ENCODE results near the gene CFAP69. TPM values are rescaled to one million over a fixed set of nuclear protein-coding genes. Genes with fewer than 3 reads are reported as not detected.

The CFAP69 gene
- total and polyA plus RNA-seq, 10 of the 15 experiments (the other 5 are each of a cell fraction or from before 2014, with no cell fraction given), result 0.11 to 3.1 (median 0.48) TPM; not detected in 1

DNA sequence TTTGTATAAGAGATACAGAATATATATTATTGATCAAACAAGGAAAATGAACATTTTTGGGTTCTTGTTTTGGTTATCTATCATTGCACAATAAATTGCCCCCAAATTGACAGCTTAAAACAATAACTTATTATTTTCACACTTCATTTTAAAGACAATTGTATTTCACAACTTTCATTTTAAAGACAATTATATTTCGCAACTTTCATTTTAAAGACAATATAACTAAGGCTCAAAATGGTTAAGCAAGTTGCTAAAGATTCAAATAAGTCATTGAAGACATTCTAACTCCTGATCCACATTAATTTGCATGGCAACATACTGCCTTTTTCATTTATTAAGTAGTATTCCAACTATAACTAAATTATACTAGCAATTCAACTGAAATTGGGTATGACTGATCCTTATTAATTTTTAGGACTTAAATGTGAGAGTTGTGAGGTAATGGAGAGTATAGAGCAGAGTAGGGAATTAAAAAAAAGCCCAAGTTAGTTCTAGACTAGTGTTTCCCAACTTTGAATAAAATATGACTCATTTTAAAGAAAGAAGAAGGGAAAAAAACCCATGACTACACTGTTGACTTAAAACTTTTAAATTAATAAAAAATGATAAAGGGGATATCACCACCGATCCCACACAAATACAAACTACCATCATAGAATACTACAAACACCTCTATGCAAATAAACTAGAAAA lies 43.3 kb upstream of the CFAP69 start (continued):
- TF ChIP-seq, protein P1, sequence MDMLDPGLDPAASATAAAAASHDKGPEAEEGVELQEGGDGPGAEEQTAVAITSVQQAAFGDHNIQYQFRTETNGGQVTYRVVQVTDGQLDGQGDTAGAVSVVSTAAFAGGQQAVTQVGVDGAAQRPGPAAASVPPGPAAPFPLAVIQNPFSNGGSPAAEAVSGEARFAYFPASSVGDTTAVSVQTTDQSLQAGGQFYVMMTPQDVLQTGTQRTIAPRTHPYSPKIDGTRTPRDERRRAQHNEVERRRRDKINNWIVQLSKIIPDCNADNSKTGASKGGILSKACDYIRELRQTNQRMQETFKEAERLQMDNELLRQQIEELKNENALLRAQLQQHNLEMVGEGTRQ (IDR thresholded peaks at IDR 0.05; ENCODE audit: borderline replicate concordance, low read depth, low read length), result no peak
- TF ChIP-seq, protein P2, sequence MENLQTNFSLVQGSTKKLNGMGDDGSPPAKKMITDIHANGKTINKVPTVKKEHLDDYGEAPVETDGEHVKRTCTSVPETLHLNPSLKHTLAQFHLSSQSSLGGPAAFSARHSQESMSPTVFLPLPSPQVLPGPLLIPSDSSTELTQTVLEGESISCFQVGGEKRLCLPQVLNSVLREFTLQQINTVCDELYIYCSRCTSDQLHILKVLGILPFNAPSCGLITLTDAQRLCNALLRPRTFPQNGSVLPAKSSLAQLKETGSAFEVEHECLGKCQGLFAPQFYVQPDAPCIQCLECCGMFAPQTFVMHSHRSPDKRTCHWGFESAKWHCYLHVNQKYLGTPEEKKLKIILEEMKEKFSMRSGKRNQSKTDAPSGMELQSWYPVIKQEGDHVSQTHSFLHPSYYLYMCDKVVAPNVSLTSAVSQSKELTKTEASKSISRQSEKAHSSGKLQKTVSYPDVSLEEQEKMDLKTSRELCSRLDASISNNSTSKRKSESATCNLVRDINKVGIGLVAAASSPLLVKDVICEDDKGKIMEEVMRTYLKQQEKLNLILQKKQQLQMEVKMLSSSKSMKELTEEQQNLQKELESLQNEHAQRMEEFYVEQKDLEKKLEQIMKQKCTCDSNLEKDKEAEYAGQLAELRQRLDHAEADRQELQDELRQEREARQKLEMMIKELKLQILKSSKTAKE (IDR thresholded peaks at IDR 0.05; ENCODE audit: low read depth, poor library complexity, severe bottlenecking), result no peak
- TF ChIP-seq PAX5 (IDR thresholded peaks at IDR 0.05; ENCODE audit: borderline replicate concordance, low read depth, low read length) (no peak), MTA3 (IDR thresholded peaks at IDR 0.05; ENCODE audit: borderline replicate concordance, low read length) (no peak), YBX1 (IDR thresholded peaks at IDR 0.05) (no peak)

DNA sequence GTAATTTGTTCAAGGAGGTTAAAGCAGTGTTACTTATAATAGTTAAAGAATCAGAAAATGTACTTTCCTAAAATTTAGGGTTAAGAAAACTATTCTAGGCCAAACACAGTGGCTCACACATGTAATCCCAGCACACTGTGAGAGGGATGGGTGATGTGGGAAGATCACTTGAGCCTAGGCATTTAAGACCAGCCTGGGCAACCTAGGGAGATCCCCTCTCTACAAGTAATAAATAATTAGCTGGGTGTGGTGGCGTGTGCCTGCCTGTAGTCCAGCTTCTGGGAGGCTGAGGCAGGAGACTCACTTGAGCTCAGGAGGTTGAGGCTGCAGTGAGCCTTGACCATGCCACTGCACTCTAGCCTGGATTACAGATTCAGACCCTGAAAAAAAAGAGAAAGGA lies 37.0 kb upstream of the CFAP69 start:
- H3K27me3 ChIP-seq (replicated peaks in 1 of 2; ENCODE audit: control insufficient read depth in 2 of 2, insufficient read depth in 2 of 2, low read length in 1 of 2), result peaks cover 1 to 8% of the 10 kb centered on the region in 2 experiments
- no peaks in the 10 kb centered on the region for H3K4me1 ChIP-seq (ENCODE audit: control insufficient read depth, insufficient read depth, low read length)
- no peak overlapping the region for H2AFZ ChIP-seq (ENCODE audit: control insufficient read depth, low read depth, low read length)
- H3K79me2 ChIP-seq (ENCODE audit: control insufficient read depth, insufficient read depth, low read length), result no peaks in the 10 kb centered on the region
- no peak overlapping the region for H3K9ac ChIP-seq (ENCODE audit: control insufficient read depth, insufficient read depth, low read length)
- CTCF ChIA-PET, result interaction anchor here (0.7 to 1.6 kb wide), 5 partner anchors 12 to 54 kb away, joined by 3 to 8 read pairs (median 7); partner anchors contain the start of gene STEAP1
- SMC1A ChIA-PET (ENCODE audit: uncharacterized antibody, unreplicated experiment), result interaction anchor here (0.8 to 2.6 kb wide), 9 partner anchors 12 to 38 kb away, joined by 3 to 21 read pairs (median 6); no protein-coding TSS in a partner anchor
- no TSS peak for BruUV-seq (replicated peaks)
- in situ Hi-C loops (cut with MboI) (no loop called here), intact Hi-C loops (cut with micrococcal nuclease; ENCODE audit: unreplicated experiment) (no loop called here)
- ATAC-seq, result no peak
- POLR2A ChIA-PET, result interaction anchor here (0.7 to 2.2 kb wide), 6 partner anchors 9 to 36 kb away, joined by 3 to 8 read pairs (median 4); no protein-coding TSS in a partner anchor
- no peak overlapping the region for H3K4me3 ChIP-seq
- DNase-seq (ENCODE audit: low read depth, low spot score), result no peak
- no peaks in the 10 kb centered on the region for H3K9me3 ChIP-seq (replicated peaks; ENCODE audit: control insufficient read depth, insufficient read depth, low read length)
- FAIRE-seq, result no peak
- H4K20me1 ChIP-seq (ENCODE audit: control insufficient read depth, insufficient read depth), result no peaks in the 10 kb centered on the region
- no peak overlapping the region for H3K4me2 ChIP-seq (ENCODE audit: control insufficient read depth, insufficient read depth)
- no peak overlapping the region for H3K27ac ChIP-seq (ENCODE audit: control insufficient read depth, insufficient read depth)
- H3K36me3 ChIP-seq (ENCODE audit: control insufficient read depth in 2 of 2, insufficient read depth in 2 of 2, low read length in 1 of 2), result no peaks in the 10 kb centered on the region
- RAD21 ChIA-PET (ENCODE audit: unreplicated experiment), result interaction anchor here (0.9 to 2.2 kb wide), 7 partner anchors 9 to 35 kb away, joined by 3 to 12 read pairs (median 5); no protein-coding TSS in a partner anchor
- WGBS (ENCODE audit: insufficient coverage, insufficient replicate concordance, low lambda C conversion rate, missing lambda C conversion rate), result 0% methylated on average over 1 of the region's 1 CpG
- TF ChIP-seq SUZ12 (IDR thresholded peaks at IDR 0.05; ENCODE audit: unreplicated experiment) (no peak), GATAD2B (conservative IDR thresholded peaks at IDR 0.05; ENCODE audit: low read depth) (no peak), RB1 (IDR thresholded peaks at IDR 0.05; ENCODE audit: borderline replicate concordance) (no peak), ETV6 (conservative IDR thresholded peaks at IDR 0.05 in 1 of 2, IDR thresholded peaks at IDR 0.05 in 1 of 2; ENCODE audit: borderline replicate concordance in 1 of 2, low read depth in 1 of 2) (no peak), RUNX3 (IDR thresholded peaks at IDR 0.05; ENCODE audit: low read length) (no peak)
- TF ChIP-seq, protein P3, sequence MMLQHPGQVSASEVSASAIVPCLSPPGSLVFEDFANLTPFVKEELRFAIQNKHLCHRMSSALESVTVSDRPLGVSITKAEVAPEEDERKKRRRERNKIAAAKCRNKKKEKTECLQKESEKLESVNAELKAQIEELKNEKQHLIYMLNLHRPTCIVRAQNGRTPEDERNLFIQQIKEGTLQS (IDR thresholded peaks at IDR 0.05; ENCODE audit: borderline replicate concordance, extremely low read depth, low read depth, low read length), result no peak
- TF ChIP-seq, protein P4, sequence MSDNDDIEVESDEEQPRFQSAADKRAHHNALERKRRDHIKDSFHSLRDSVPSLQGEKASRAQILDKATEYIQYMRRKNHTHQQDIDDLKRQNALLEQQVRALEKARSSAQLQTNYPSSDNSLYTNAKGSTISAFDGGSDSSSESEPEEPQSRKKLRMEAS (IDR thresholded peaks at IDR 0.05; ENCODE audit: low read depth, low read length), result no peak
- TF ChIP-seq, protein P5, sequence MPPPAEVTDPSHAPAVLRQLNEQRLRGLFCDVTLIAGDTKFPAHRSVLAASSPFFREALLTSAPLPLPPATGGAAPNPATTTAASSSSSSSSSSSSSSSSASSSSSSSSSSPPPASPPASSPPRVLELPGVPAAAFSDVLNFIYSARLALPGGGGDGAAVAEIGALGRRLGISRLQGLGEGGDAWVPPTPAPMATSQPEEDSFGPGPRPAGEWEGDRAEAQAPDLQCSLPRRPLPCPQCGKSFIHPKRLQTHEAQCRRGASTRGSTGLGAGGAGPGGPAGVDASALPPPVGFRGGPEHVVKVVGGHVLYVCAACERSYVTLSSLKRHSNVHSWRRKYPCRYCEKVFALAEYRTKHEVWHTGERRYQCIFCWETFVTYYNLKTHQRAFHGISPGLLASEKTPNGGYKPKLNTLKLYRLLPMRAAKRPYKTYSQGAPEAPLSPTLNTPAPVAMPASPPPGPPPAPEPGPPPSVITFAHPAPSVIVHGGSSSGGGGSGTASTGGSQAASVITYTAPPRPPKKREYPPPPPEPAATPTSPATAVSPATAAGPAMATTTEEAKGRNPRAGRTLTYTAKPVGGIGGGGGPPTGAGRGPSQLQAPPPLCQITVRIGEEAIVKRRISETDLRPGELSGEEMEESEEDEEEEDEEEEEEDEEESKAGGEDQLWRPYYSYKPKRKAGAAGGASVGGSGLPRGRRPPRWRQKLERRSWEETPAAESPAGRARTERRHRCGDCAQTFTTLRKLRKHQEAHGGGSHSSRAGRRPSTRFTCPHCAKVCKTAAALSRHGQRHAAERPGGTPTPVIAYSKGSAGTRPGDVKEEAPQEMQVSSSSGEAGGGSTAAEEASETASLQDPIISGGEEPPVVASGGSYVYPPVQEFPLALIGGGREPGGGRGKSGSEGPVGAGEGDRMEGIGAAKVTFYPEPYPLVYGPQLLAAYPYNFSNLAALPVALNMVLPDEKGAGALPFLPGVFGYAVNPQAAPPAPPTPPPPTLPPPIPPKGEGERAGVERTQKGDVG (CRISPR knock-in tag; IDR thresholded peaks at IDR 0.05), result no peak

Measured in GM12878 (cell line).